GM19324 (cell line): ENCODE data around the gene SLC35A4.
"Not testable (repeated sequence)": the region's sequence is repeated elsewhere in the genome, so short reads cannot be mapped to it uniquely, and the experiment has no call there.

Experiments
- ATAC-seq: cut with Tn5 transposase; IDR thresholded peaks from one replicate; pipeline ENCODE4 v1.9.1; 2021; ENCODE audit warnings: mild to moderate bottlenecking, moderate library complexity; ENCODE audit not compliant: unreplicated experiment, low FRiP score

The SLC35A4 gene

GRCh38 chr5:140579188-140579747 lies 14.6 kb downstream of the SLC35A4 start:
- not testable (repeated sequence) for ATAC-seq

GRCh38 chr5:140587495-140587894 lies 22.9 kb downstream of the SLC35A4 start:
- no peak for ATAC-seq

- no peak for ATAC-seq
Observed at GRCh38 chr5:140588311-140589070, 23.9 kb downstream of the SLC35A4 start.

GRCh38 chr5:140590861-140591260 lies 26.2 kb downstream of the SLC35A4 start:
- no peak for ATAC-seq

DNA sequence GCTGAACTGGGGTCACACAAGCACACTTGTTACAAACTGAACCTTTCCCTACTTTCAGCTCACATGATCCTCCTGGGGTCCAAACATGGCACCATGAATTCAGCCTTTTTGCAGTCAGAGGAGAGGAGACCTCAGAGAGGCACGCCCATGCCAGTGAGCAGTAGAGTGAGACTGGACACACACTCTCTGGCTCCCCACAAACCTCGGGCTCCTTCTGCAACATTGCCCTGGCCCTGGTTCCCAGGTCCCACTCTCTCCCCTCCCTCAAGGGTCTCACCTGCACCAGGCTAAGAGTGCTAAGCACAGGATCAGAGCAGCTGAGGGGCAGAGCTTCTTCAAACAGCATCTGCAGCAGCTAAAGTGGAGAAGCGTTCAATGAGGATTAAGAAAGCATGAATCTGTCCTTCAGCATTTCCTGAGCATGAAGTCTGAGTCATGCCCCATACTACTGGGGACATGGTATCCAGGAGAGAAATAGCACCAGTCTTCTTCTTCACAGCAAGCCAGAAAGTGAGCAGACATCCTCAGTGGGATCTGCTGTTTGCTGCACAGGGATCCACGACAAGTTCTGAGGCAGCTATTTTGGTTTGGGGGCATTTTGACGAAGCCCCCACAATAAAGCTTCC lies 27.2 kb downstream of the SLC35A4 start:
- ATAC-seq = no peak

GRCh38 chr5:140593070-140593469 lies 28.4 kb downstream of the SLC35A4 start:
- ATAC-seq = not testable (repeated sequence)

- no peak for ATAC-seq
Observed at GRCh38 chr5:140594169-140594568, 29.5 kb downstream of the SLC35A4 start.

DNA sequence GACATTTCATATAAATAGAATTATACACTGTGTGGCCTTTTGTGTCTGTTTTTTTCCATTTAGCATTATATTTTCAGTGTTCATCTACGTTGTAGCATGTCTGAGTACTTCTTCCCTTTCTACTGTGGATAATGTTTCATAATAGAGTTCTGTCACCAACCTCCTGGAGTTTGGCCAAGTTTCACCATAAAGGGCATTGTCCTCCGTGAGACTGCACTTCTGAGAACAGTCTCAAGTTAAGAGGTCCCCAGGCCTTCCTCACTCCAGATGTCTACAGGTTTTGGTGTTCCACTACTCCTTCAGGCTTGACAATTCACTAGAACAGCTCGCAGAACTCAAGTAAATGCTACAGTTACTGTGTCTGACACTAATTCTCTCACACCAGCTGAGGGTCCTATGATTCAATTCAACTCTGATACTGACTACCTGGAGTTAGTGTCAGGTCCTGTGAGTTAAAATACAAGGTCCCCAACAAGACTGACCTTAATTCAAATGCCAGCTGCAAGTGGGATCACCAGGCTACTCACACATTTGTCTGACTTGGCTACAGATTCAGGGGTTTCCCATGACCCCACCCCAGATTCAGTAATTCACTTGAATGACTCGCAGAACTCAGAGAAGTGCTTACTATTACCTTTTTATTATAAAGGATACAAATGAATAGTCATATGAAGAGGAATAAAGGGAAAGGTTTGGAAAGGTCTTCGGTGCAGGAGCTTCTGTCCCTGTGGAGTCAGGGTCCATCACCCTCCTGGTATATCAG lies 31.1 kb downstream of the SLC35A4 start:
- ATAC-seq = no peak

DNA sequence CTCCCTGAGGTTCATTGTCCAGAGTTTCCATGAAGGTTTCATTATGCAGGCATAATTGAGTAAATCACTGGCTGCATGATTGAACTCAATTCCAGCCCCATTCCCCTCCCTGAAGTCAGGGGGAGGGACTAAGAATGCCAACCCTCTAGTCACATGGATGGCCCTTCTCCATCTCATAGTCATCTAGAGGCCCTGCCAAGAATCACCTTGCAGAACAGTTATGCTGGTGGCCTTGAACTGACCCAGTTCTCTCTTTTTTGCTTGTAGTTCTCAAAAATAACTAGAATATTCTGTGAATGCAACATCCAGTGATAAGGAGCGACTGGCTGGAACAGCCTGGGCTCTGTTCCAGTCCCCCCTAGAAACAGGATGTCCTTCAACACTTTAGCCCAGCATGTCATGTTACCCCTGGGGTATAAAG lies 31.7 kb downstream of the SLC35A4 start:
- ATAC-seq = no peak

DNA sequence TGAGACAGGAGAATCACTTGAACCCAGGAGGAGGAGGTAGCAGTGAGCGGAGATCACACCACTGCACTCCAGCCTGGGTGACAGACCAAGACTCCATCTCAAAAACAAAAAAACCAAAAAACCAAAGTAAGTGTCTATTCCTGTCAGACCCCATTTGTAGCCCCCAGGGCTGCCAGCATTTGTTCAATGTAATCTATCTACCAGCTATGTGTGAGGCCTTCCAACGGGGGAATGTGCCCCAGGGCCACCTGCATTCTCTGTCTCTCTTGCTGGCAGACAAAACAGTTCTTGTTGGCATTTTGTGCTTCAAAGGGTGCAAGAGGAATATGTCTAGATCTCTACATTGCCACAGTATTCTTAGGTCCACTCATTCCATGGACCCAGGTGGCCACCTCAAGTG lies 34.2 kb downstream of the SLC35A4 start:
- no peak for ATAC-seq

DNA sequence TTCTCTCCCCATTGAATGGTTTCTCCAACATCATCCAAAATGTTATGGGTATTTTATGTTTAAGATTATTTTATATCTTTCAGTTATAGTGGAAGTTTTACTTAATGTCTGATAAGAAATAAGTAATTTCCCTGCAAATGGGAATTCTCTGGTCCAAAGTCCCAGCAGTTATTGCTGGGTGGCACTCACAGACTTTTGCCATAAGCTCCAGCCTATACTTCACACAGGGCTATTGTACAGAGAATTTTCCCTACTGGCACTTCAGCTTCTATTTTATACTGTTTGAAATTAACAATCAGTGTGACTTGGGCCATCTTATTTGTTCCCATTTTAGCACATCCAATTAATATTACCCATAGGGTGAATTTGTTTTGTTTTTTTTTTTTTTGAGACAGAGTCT lies 35.5 kb downstream of the SLC35A4 start:
- no peak for ATAC-seq

GRCh38 chr5:140602147-140602546 lies 37.5 kb downstream of the SLC35A4 start:
- no peak for ATAC-seq

- ATAC-seq = not testable (repeated sequence)
Observed at GRCh38 chr5:140603446-140603698, 38.7 kb downstream of the SLC35A4 start.

GRCh38 chr5:140603734-140604133 lies 39.1 kb downstream of the SLC35A4 start:
- ATAC-seq = no peak

GRCh38 chr5:140605879-140606278 lies 41.3 kb downstream of the SLC35A4 start:
- no peak for ATAC-seq

DNA sequence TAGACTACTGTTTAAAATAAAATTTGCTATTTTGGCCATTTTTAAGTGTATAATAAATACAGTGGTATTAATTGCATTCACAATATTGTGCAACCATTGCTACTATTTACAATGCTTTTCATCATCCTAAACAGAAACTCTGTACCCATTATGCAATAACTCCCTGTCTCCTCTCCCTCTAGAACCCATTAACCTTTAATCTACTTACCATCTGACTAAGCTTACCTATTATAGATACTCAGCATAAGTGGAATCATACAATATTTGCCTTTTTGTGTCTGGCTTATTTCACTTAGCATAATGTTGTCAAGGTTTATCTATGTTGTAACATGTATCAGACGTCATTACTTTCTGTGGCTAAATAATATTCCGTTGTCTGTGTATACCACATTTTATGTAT lies 42.4 kb downstream of the SLC35A4 start:
- ATAC-seq = no peak

GRCh38 chr5:140608722-140609121 lies 44.1 kb downstream of the SLC35A4 start:
- no peak for ATAC-seq

DNA sequence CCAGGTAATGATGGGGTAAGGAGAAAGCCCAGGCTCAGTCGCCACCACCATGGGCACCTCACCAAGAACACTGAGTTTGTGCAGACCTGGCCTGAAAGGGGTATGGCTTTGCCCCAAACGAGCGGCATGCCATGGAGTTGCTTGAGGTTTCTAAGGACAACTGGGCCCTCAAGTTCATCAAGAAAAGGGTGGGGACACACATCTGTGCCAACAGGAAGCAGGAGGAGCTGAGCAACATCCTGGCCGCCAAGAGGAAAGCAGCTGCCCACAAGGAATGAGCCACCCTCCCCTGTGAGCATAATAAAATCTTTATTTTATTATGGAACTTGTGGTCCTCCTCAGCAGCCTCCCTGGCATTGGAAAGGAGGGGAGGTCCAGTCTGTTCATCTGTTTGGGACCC lies 44.5 kb downstream of the SLC35A4 start:
- ATAC-seq = no peak

DNA sequence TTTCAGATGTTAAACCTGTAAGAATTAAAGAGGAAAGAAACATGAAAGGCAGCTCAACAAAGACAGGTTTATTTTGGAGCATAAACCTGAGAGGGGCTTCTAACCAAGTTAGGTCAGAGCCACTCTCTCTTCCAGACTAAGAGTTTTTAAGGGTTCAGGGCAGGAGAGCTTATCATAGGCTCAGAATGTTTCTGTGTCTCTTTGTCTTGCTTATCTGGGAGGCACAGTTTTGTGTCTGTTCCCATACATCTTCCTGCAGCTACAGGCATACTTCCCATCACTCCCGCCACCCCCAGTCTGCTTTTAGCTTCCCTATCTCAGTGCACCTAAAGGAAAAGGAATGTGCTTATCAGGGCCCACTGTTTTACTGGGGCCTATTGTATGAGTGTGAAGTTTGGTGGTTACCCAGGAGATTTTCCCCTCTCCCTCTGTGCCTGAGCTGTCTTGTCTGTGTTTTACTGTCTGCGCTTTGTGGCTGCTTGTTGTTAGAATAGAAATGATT lies 46.4 kb downstream of the SLC35A4 start:
- no peak for ATAC-seq
